ENCODE results near the gene STK4. TPM values are rescaled to one million over a fixed set of nuclear protein-coding genes. Genes with fewer than 3 reads are reported as not detected.

STK4 gene
- total RNA-seq, 2 experiments from 2014 or later = 265 to 277 TPM

DNA sequence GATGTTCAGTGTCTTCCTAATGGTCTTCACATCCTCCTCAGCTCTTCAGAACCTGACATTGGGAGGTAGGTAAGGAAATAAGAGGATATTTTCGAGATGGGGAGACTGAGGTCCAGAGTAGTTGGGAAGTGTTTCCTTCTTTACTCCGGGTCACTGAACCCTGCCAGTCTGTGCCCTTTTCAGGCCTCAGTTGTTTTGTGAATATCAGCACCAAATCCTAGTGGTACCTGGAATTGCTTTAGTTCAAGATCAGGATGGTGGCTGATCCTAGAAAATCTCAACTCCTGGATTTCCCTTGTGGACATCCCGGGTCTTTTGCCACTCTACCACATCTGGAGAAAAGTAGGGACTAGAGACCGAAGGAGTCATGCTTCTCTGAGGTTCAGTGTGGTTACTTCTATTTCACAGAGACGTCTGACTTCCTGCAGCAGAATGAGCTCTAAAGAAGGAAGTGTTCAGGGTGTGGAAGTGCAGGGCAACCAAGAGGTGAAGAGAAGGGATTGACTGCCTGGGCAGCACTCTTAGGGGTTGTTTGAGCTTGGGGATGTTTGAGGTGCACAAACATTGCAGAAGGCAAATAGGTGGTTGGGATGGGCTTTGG is 995 bp downstream of the STK4 start:
- Mint-ChIP-seq H3K9me3 (no peaks in the 10 kb centered on the region), H3K36me3 (ENCODE audit: low read depth) (peaks cover 59% of the 10 kb centered on the region), H3K4me3 (peak overlapping the region; percentile 92), H3K27ac (peak overlapping the region; percentile 86), H3K27me3 (no peaks in the 10 kb centered on the region), H3K4me1 (ENCODE audit: low read depth) (peaks cover 57% of the 10 kb centered on the region)
- ATAC-seq (ENCODE audit: poor library complexity) = peak; percentile 45
- peaks cover 4% of the 10 kb centered on the region for H3K36me3 ChIP-seq (ENCODE audit: insufficient read depth, low read length)
- TF ChIP-seq, protein P1, sequence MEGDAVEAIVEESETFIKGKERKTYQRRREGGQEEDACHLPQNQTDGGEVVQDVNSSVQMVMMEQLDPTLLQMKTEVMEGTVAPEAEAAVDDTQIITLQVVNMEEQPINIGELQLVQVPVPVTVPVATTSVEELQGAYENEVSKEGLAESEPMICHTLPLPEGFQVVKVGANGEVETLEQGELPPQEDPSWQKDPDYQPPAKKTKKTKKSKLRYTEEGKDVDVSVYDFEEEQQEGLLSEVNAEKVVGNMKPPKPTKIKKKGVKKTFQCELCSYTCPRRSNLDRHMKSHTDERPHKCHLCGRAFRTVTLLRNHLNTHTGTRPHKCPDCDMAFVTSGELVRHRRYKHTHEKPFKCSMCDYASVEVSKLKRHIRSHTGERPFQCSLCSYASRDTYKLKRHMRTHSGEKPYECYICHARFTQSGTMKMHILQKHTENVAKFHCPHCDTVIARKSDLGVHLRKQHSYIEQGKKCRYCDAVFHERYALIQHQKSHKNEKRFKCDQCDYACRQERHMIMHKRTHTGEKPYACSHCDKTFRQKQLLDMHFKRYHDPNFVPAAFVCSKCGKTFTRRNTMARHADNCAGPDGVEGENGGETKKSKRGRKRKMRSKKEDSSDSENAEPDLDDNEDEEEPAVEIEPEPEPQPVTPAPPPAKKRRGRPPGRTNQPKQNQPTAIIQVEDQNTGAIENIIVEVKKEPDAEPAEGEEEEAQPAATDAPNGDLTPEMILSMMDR (IDR thresholded peaks at IDR 0.05) = peak; percentile 3
- peaks cover 16% of the 10 kb centered on the region for H3K4me1 ChIP-seq (ENCODE audit: insufficient read depth, low read length)
- H3K27ac ChIP-seq (ENCODE audit: low read depth in 1 of 2, low read length in 2 of 2) = peak overlapping the region; percentile 81 to 88
- no peaks in the 10 kb centered on the region for H3K27me3 ChIP-seq (ENCODE audit: control insufficient read depth in 1 of 2, insufficient read depth in 2 of 2, low read length in 2 of 2)
- peak in 11 of 14 experiments; percentile 20 to 84 (median 34) for DNase-seq
- intact Hi-C loops (cut with DNase I, micrococcal nuclease) = loop anchor here (2.0 to 10.0 kb wide), 7 partner anchors 13 to 493 kb away; partner anchors contain the start of genes PIGT (in 1 of the 2), TTPAL (in 1 of the 2) and YWHAB (in 1 of the 2)
- no peaks in the 10 kb centered on the region for H3K9me3 ChIP-seq (ENCODE audit: control insufficient read depth in 1 of 2, insufficient read depth in 1 of 2, low read length in 2 of 2)
- H3K4me3 ChIP-seq (ENCODE audit: low read length) = peak overlapping the region; percentile 68
- ChIA-PET CTCF (interaction anchor here (0.6 to 4.8 kb wide), 5 partner anchors 11 to 318 kb away, joined by 3 to 31 read pairs (median 3); no protein-coding TSS in a partner anchor), POLR2A (interaction anchor here (0.5 to 7.1 kb wide), 23 partner anchors 8 to 968 kb away, joined by 3 to 180 read pairs (median 4); partner anchors contain the start of genes PABPC1L, YWHAB and ZSWIM1)

DNA sequence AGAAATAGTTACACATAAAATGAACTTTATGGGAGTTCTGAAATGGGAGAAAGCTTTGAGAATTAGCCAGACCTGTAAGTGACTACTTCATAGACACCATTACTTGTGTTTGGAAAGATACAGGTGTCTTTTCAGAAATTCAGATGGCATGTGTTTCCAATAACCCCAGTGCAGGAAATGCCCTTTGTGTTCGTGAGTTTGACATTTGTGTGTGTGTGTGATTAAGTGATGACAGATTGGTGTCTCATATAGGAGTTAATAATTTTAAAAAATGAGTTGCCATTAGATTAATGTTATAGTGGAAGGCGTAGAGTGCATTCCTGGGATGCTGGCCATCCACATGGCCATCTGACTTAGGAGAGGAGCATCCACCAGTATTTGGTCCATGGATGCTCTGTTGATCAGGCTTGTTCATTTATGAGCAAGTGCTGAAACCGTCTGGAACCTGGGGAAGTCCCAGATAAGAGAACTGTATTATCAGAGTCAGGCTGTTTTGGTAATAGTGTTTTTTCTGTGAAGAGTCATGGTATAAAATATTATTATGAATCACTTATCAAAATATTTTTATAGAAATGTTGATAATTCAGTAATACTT is 3.1 kb downstream of the STK4 start:
- H3K4me3 ChIP-seq (ENCODE audit: low read length) = peak overlapping the region; percentile 68
- peak overlapping the region; percentile 81 to 88 for H3K27ac ChIP-seq (ENCODE audit: low read depth in 1 of 2, low read length in 2 of 2)
- CTCF ChIA-PET = interaction anchor here (4.8 kb wide), 1 partner anchor 9 kb away, joined by 31 read pairs; no protein-coding TSS in a partner anchor
- H3K36me3 Mint-ChIP-seq (ENCODE audit: low read depth) = peaks cover 77% of the 10 kb centered on the region
- H3K9me3 ChIP-seq (ENCODE audit: control insufficient read depth in 1 of 2, insufficient read depth in 1 of 2, low read length in 2 of 2) = no peaks in the 10 kb centered on the region
- no peaks in the 10 kb centered on the region for H3K27me3 Mint-ChIP-seq
- peaks cover 25% of the 10 kb centered on the region for H3K36me3 ChIP-seq (ENCODE audit: insufficient read depth, low read length)
- peak; percentile 10 for ATAC-seq (ENCODE audit: poor library complexity)
- H3K27me3 ChIP-seq (ENCODE audit: control insufficient read depth in 1 of 2, insufficient read depth in 2 of 2, low read length in 2 of 2) = no peaks in the 10 kb centered on the region
- H3K4me1 Mint-ChIP-seq (ENCODE audit: low read depth) = peaks cover 67% of the 10 kb centered on the region
- peaks cover 23% of the 10 kb centered on the region for H3K4me1 ChIP-seq (ENCODE audit: insufficient read depth, low read length)
- peak overlapping the region; percentile 92 for H3K4me3 Mint-ChIP-seq
- DNase-seq = peak in 4 of 14 experiments; percentile 28 to 64 (median 58)
- TF ChIP-seq, protein P1 (IDR thresholded peaks at IDR 0.05) = no peak
- peak overlapping the region; percentile 86 for H3K27ac Mint-ChIP-seq
- intact Hi-C loops (cut with DNase I, micrococcal nuclease) = loop anchor here (2.0 to 10.0 kb wide), 5 partner anchors 13 to 495 kb away; partner anchors contain the start of genes PIGT (in 1 of the 2) and TTPAL (in 1 of the 2)
- no peaks in the 10 kb centered on the region for H3K9me3 Mint-ChIP-seq
- POLR2A ChIA-PET = interaction anchor here (0.6 to 7.1 kb wide), 4 partner anchors 9 to 126 kb away, joined by 3 to 180 read pairs (median 10); partner anchors contain the start of gene TOMM34

DNA sequence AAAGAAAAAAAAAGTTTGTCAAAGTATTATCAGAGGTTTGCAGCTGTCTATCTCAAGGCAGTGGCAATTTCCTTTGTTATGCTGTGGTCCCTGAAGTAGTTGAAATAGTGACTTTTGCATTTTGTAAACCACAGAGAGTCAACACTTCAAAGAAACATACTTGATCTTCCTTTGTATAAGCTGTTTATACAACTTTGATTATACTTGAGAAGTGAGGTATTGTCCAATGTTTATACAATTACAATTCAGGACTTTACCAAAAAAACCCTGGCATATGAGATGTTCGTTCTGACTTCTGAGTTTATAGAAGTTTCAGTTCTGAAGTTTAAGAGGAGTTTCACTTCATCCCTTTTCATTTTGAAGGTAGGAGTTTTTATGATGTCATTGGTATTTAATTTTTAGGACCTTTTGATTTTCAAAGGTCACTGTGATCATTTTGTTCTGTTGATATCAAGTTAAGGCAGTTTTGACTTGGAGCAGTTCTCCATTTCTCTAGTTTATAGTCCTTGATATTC is 4.0 kb downstream of the STK4 start:
- peak overlapping the region; percentile 68 for H3K4me3 ChIP-seq (ENCODE audit: low read length)
- H3K9me3 ChIP-seq (ENCODE audit: control insufficient read depth in 1 of 2, insufficient read depth in 1 of 2, low read length in 2 of 2) = no peaks in the 10 kb centered on the region
- intact Hi-C loops (cut with DNase I, micrococcal nuclease) = no loop called here
- H3K27me3 ChIP-seq (ENCODE audit: control insufficient read depth in 1 of 2, insufficient read depth in 2 of 2, low read length in 2 of 2) = no peaks in the 10 kb centered on the region
- H3K27ac ChIP-seq (ENCODE audit: low read depth in 1 of 2, low read length in 2 of 2) = peak overlapping the region; percentile 81 to 88
- Mint-ChIP-seq H3K9me3 (no peaks in the 10 kb centered on the region), H3K27me3 (no peaks in the 10 kb centered on the region), H3K4me1 (ENCODE audit: low read depth) (peaks cover 76% of the 10 kb centered on the region), H3K36me3 (ENCODE audit: low read depth) (peaks cover 86% of the 10 kb centered on the region), H3K27ac (peak overlapping the region; percentile 86), H3K4me3 (peak overlapping the region; percentile 92)
- DNase-seq (peak in 3 of 14 experiments; percentile 63 to 79 (median 66)), ATAC-seq (ENCODE audit: poor library complexity) (no peak)
- peaks cover 34% of the 10 kb centered on the region for H3K36me3 ChIP-seq (ENCODE audit: insufficient read depth, low read length)
- TF ChIP-seq, protein P1 (IDR thresholded peaks at IDR 0.05) = no peak
- CTCF ChIA-PET = interaction anchor here (0.9 to 2.7 kb wide), 6 partner anchors 9 to 74 kb away, joined by 3 to 12 read pairs (median 4); no protein-coding TSS in a partner anchor
- H3K4me1 ChIP-seq (ENCODE audit: insufficient read depth, low read length) = peaks cover 21% of the 10 kb centered on the region
- POLR2A ChIA-PET = interaction anchor here (1.0 to 7.1 kb wide), 12 partner anchors 8 to 1394 kb away, joined by 3 to 180 read pairs (median 6); partner anchors contain the start of genes PABPC1L, TOMM34 and YWHAB

All from CD4-positive, alpha-beta T cell (primary cell).